SIG-M5 treated with dmso at 0.1 percent for 504 hours (cell line): ENCODE data around the gene SPINK14.

Experiments
- DNase-seq: peaks from one replicate; lab custom pipeline; 2025; ENCODE audit not compliant: unreplicated experiment; lab: John Stamatoyannopoulos, UW

Gene SPINK14

GRCh38 chr5:148168246-148168645 lies at the start of gene SPINK14:
TSS of gene SPINK14 (plus strand) at chr5:148168546. CDS start at chr5:148169733, 1,187 bp downstream.
- no peak for DNase-seq

- DNase-seq, result no peak
These were observed 48.0 kb upstream of the SPINK14 start for GRCh38 chr5:148120317-148120716.

GRCh38 chr5:148125641-148126040 lies 42.7 kb upstream of the SPINK14 start:
- no peak for DNase-seq

- no peak for DNase-seq
These were observed 33.0 kb upstream of the SPINK14 start for GRCh38 chr5:148135091-148136048.

- no peak for DNase-seq
These were observed 27.5 kb upstream of the SPINK14 start for GRCh38 chr5:148140846-148141245.

- no peak for DNase-seq
These were observed 26.7 kb upstream of the SPINK14 start for GRCh38 chr5:148141645-148142044.

- peak; percentile 67 for DNase-seq
These were observed 22.4 kb upstream of the SPINK14 start for GRCh38 chr5:148145916-148146315.

- no peak for DNase-seq
These were observed 21.9 kb upstream of the SPINK14 start for GRCh38 chr5:148146487-148146886.

- peak; percentile 30 for DNase-seq
These were observed 20.9 kb upstream of the SPINK14 start for GRCh38 chr5:148147415-148147814.

GRCh38 chr5:148151872-148152271 lies 16.5 kb upstream of the SPINK14 start:
- no peak for DNase-seq

GRCh38 chr5:148152781-148153180 lies 15.6 kb upstream of the SPINK14 start:
- no peak for DNase-seq

GRCh38 chr5:148156609-148157008 lies 11.7 kb upstream of the SPINK14 start:
- no peak for DNase-seq

GRCh38 chr5:148162038-148162437 lies 6.3 kb upstream of the SPINK14 start:
- no peak for DNase-seq

- no peak for DNase-seq
These were observed 5.0 kb upstream of the SPINK14 start for GRCh38 chr5:148163345-148163744.

GRCh38 chr5:148166550-148167283 lies 1.6 kb upstream of the SPINK14 start:
- DNase-seq, result no peak

- DNase-seq, result no peak
These were observed 4.0 kb downstream of the SPINK14 start for GRCh38 chr5:148172377-148172776.

- no peak for DNase-seq
These were observed 8.1 kb downstream of the SPINK14 start for GRCh38 chr5:148176480-148176879.

GRCh38 chr5:148177207-148177606 lies 8.9 kb downstream of the SPINK14 start:
- no peak for DNase-seq

- DNase-seq, result peak; percentile 62
These were observed 11.0 kb downstream of the SPINK14 start for GRCh38 chr5:148179234-148179824.

GRCh38 chr5:148186248-148187003 lies 18.1 kb downstream of the SPINK14 start:
- peak; percentile 78 for DNase-seq

GRCh38 chr5:148191010-148191409 lies 22.7 kb downstream of the SPINK14 start:
- no peak for DNase-seq
